Ishikawa (cell line): ENCODE measurements around the gene TRIM2.

Source experiments
- CEBPB ChIP-seq: IDR thresholded peaks from 2 replicates; pipeline ENCODE4 v1.6.1; 2012
- CREB1 ChIP-seq: IDR thresholded peaks from 2 replicates; pipeline ENCODE4 v1.6.1; 2012; ENCODE audit warnings: low read depth
- EP300 ChIP-seq: IDR thresholded peaks from 2 replicates; pipeline ENCODE4 v1.6.1; 2012; ENCODE audit warnings: borderline replicate concordance
- FOXM1 ChIP-seq: IDR thresholded peaks from 2 replicates; pipeline ENCODE4 v1.6.1; 2012; ENCODE audit warnings: low read depth, borderline replicate concordance
- NFIC ChIP-seq: IDR thresholded peaks from 2 replicates; pipeline ENCODE4 v1.6.1; 2012
- RAD21 ChIP-seq: IDR thresholded peaks from 2 replicates; pipeline ENCODE4 v1.6.1; 2012; ENCODE audit warnings: low read depth
- TAF1 ChIP-seq: IDR thresholded peaks from 2 replicates; pipeline ENCODE4 v1.6.1; 2012; ENCODE audit warnings: low read depth, mild to moderate bottlenecking
- TEAD4 ChIP-seq: IDR thresholded peaks from 2 replicates; pipeline ENCODE4 v1.6.1; 2012
- ZBTB7A ChIP-seq: IDR thresholded peaks from 2 replicates; pipeline ENCODE4 v1.6.1; 2012; ENCODE audit warnings: low read depth
- TF ChIP-seq, protein P1 (sequence below): IDR thresholded peaks from 2 replicates; pipeline ENCODE4 v1.6.1; 2012; ENCODE audit warnings: low read depth, mild to moderate bottlenecking
- TF ChIP-seq, protein P2 (sequence below): IDR thresholded peaks from 2 replicates; pipeline ENCODE4 v1.6.1; 2012
- TF ChIP-seq, protein P3 (sequence below): IDR thresholded peaks from 2 replicates; pipeline ENCODE4 v1.6.1; 2012

DNA sequence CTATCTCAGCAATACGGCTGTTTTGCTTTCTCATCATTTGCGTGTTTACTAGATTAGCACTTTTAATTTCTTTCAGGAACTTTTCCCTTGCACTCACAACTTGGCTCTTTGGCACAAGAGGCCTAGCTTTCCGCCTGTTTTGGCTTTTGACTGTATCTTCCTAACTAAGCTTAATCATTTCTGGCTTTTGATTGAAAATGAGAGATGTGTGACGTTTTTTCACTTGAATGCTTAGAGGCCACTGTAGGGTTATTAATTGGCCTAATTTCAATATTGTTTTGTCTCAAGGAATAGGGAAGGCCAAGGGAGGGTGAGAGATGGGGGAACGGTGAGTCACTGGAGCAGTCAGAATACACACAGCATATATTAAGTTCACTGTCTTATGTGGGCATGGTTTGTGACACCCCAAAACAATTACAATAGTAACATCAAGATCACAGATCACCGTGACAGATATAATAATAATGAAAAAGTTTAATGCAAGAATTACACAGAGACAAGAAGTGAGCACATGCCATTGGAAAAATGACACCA, 167.5 kb downstream of the TRIM2 start:
- TF ChIP-seq CEBPB = no peak
- TF ChIP-seq RAD21 = no peak
- no peak for TF ChIP-seq FOXM1
- TF ChIP-seq, protein P1, sequence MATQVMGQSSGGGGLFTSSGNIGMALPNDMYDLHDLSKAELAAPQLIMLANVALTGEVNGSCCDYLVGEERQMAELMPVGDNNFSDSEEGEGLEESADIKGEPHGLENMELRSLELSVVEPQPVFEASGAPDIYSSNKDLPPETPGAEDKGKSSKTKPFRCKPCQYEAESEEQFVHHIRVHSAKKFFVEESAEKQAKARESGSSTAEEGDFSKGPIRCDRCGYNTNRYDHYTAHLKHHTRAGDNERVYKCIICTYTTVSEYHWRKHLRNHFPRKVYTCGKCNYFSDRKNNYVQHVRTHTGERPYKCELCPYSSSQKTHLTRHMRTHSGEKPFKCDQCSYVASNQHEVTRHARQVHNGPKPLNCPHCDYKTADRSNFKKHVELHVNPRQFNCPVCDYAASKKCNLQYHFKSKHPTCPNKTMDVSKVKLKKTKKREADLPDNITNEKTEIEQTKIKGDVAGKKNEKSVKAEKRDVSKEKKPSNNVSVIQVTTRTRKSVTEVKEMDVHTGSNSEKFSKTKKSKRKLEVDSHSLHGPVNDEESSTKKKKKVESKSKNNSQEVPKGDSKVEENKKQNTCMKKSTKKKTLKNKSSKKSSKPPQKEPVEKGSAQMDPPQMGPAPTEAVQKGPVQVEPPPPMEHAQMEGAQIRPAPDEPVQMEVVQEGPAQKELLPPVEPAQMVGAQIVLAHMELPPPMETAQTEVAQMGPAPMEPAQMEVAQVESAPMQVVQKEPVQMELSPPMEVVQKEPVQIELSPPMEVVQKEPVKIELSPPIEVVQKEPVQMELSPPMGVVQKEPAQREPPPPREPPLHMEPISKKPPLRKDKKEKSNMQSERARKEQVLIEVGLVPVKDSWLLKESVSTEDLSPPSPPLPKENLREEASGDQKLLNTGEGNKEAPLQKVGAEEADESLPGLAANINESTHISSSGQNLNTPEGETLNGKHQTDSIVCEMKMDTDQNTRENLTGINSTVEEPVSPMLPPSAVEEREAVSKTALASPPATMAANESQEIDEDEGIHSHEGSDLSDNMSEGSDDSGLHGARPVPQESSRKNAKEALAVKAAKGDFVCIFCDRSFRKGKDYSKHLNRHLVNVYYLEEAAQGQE = no peak
- no peak for TF ChIP-seq CREB1
- TF ChIP-seq, protein P2, sequence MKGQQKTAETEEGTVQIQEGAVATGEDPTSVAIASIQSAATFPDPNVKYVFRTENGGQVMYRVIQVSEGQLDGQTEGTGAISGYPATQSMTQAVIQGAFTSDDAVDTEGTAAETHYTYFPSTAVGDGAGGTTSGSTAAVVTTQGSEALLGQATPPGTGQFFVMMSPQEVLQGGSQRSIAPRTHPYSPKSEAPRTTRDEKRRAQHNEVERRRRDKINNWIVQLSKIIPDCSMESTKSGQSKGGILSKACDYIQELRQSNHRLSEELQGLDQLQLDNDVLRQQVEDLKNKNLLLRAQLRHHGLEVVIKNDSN = no peak
- TF ChIP-seq EP300 = no peak
- TF ChIP-seq, protein P3, sequence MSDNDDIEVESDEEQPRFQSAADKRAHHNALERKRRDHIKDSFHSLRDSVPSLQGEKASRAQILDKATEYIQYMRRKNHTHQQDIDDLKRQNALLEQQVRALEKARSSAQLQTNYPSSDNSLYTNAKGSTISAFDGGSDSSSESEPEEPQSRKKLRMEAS = no peak
- TF ChIP-seq TEAD4 = no peak
- no peak for TF ChIP-seq ZBTB7A
- TF ChIP-seq TAF1 = no peak
- no peak for TF ChIP-seq NFIC
